CD4-positive, alpha-beta T cell treated with Interleukin-4 for 4 hours (primary cell): ENCODE measurements around the gene DENND4C.

ENCODE experiments used
- DNase-seq: peaks from one replicate; pipeline ENCODE4 v3.0.0-alpha.2; 2020

DENND4C gene

GRCh38 chr9:19270421-19270949, 40.0 kb downstream of the DENND4C start:
- DNase-seq: no peak

- no peak for DNase-seq
Measured at GRCh38 chr9:19271081-19271480, 40.6 kb downstream of the DENND4C start.

- DNase-seq: no peak
Measured at GRCh38 chr9:19281801-19282200, 51.3 kb downstream of the DENND4C start.

GRCh38 chr9:19283072-19283710, 52.7 kb downstream of the DENND4C start:
- DNase-seq: no peak

- DNase-seq: no peak
Measured at GRCh38 chr9:19284729-19285128, 54.2 kb downstream of the DENND4C start.

- DNase-seq: no peak
Measured at GRCh38 chr9:19286634-19287188, 56.2 kb downstream of the DENND4C start.

- DNase-seq: no peak
Measured at GRCh38 chr9:19288081-19288480, 57.6 kb downstream of the DENND4C start.

GRCh38 chr9:19290103-19290502, 59.6 kb downstream of the DENND4C start:
- no peak for DNase-seq

GRCh38 chr9:19294219-19294618, 63.7 kb downstream of the DENND4C start:
- no peak for DNase-seq

- DNase-seq: no peak
Measured at GRCh38 chr9:19298436-19299000, 68.0 kb downstream of the DENND4C start.

GRCh38 chr9:19303216-19303615, 72.7 kb downstream of the DENND4C start:
- no peak for DNase-seq

- DNase-seq: no peak
Measured at GRCh38 chr9:19306568-19306967, 76.1 kb downstream of the DENND4C start.

GRCh38 chr9:19310246-19310645, 79.8 kb downstream of the DENND4C start:
- DNase-seq: no peak

GRCh38 chr9:19313573-19313972, 83.1 kb downstream of the DENND4C start:
- no peak for DNase-seq

GRCh38 chr9:19320495-19320894, 90.0 kb downstream of the DENND4C start:
- no peak for DNase-seq

GRCh38 chr9:19331877-19332276, 101.4 kb downstream of the DENND4C start:
- no peak for DNase-seq

GRCh38 chr9:19336166-19336565, 105.7 kb downstream of the DENND4C start:
- no peak for DNase-seq

- no peak for DNase-seq
Measured at GRCh38 chr9:19342947-19343346, 112.5 kb downstream of the DENND4C start.

GRCh38 chr9:19358701-19359100, 128.2 kb downstream of the DENND4C start:
- no peak for DNase-seq

GRCh38 chr9:19369107-19369506, 138.6 kb downstream of the DENND4C start:
- DNase-seq: no peak

GRCh38 chr9:19371942-19372341, 141.4 kb downstream of the DENND4C start:
- no peak for DNase-seq

GRCh38 chr9:19372567-19372966, 142.1 kb downstream of the DENND4C start:
- DNase-seq: no peak

- DNase-seq: no peak
Measured at GRCh38 chr9:19373527-19373926, 143.0 kb downstream of the DENND4C start.

GRCh38 chr9:19375538-19375937, 145.0 kb downstream of the DENND4C start:
- DNase-seq: no peak

GRCh38 chr9:19376931-19377330, 146.4 kb downstream of the DENND4C start:
- DNase-seq: no peak
